GM12891 (cell line): ENCODE measurements around the gene FCHO1.

Source experiments
- POLR2A ChIP-seq: IDR thresholded peaks from 2 replicates; pipeline ENCODE4 v1.6.1; 2011; ENCODE audit warnings: low read depth, low read length, control low read depth
- POLR2AphosphoS5 ChIP-seq: IDR thresholded peaks from 2 replicates; pipeline ENCODE4 v1.6.1; 2011; ENCODE audit warnings: low read depth, low read length, control low read depth
- POU2F2 ChIP-seq: IDR thresholded peaks from 2 replicates; pipeline ENCODE4 v1.6.1; 2011; ENCODE audit warnings: low read depth, mild to moderate bottlenecking, control low read depth, low read length, moderate library complexity
- TAF1 ChIP-seq: IDR thresholded peaks from 2 replicates; pipeline ENCODE4 v1.6.1; 2011; ENCODE audit warnings: low read depth, low read length, control low read depth

DNA sequence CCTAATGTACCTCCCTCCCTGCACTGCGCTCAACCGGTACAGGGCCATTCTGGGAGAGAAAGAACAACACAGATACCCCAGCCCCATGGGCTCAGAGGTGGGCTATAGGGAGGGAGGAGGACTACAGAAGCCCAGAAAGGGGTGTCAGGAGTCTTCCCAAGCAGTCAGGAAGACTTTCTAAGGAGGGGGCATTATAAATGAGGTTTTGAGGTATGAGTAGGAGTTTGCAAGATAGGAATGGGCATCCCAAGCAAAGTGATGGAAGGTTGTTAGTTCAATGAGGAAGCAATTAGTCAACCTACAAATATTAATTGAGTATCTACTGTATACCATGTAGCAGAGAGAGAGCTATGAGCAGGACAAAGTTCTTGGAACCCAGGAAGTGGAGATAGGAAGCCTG is 37.4 kb downstream of the FCHO1 start:
- no peak for TF ChIP-seq POLR2A
- no peak for TF ChIP-seq POLR2AphosphoS5
- no peak for TF ChIP-seq TAF1
- no peak for TF ChIP-seq POU2F2
